Astrocyte (in vitro differentiated cells and primary cell): ENCODE data around the gene SH3BP5. TPM values are rescaled to one million over a fixed set of nuclear protein-coding genes. Genes with fewer than 3 reads are reported as not detected.

Source experiments
- DNase-seq: peaks from one replicate; pipeline ENCODE4 v3.0.0-alpha.2; 2010; ENCODE audit warnings: low read depth
- FAIRE-seq: peaks from 2 replicates; lab custom pipeline; 2011; peaks lifted over from hg19 to GRCh38; lab: Jason Lieb, UNC
- H2AFZ ChIP-seq: 2 replicates; pipeline ENCODE4 v1.6.0; 2012; ENCODE audit warnings: low read depth, low read length, inconsistent platforms
- H3K27ac ChIP-seq: 2 replicates; pipeline ENCODE4 v1.5.1; 2011; ENCODE audit warnings: low read depth, low read length, inconsistent platforms
- H3K27me3 ChIP-seq: 2 replicates; pipeline ENCODE4 v1.6.0; 2011; ENCODE audit warnings: low read length, inconsistent platforms; ENCODE audit not compliant: insufficient read depth
- H3K36me3 ChIP-seq: 2 replicates; pipeline ENCODE4 v1.5.1; 2011; ENCODE audit warnings: low read length, inconsistent platforms; ENCODE audit not compliant: insufficient read depth
- H3K4me1 ChIP-seq: 2 replicates; pipeline ENCODE4 v1.5.1; 2011; ENCODE audit warnings: low read length, inconsistent platforms; ENCODE audit not compliant: insufficient read depth
- H3K4me2 ChIP-seq: 2 replicates; pipeline ENCODE4 v1.6.0; 2012; ENCODE audit warnings: low read length, inconsistent platforms
- H3K4me3 ChIP-seq: 2 replicates; pipeline ENCODE4 v1.5.1; 2011; ENCODE audit warnings: low read depth, mild to moderate bottlenecking, low read length, inconsistent platforms; ENCODE audit not compliant: insufficient read depth
- H3K79me2 ChIP-seq: 2 replicates; pipeline ENCODE4 v1.6.0; 2012; ENCODE audit warnings: mild to moderate bottlenecking, low read length, inconsistent platforms; ENCODE audit not compliant: insufficient read depth
- H3K9ac ChIP-seq: 2 replicates; pipeline ENCODE4 v1.6.0; 2012; ENCODE audit warnings: mild to moderate bottlenecking, low read length, inconsistent platforms
- H3K9me3 ChIP-seq: 2 replicates; pipeline ENCODE4 v1.5.1; 2012; ENCODE audit warnings: low read depth, mild to moderate bottlenecking, low read length, inconsistent platforms; ENCODE audit not compliant: insufficient read depth
- H4K20me1 ChIP-seq: 2 replicates; pipeline ENCODE4 v1.6.0; 2012; ENCODE audit warnings: low read length, inconsistent platforms; ENCODE audit not compliant: insufficient read depth
- H3K27ac Mint-ChIP-seq: one replicate; pipeline ENCODE4 v1.8.0; 2021; ENCODE audit warnings: mild to moderate bottlenecking, mixed read lengths; ENCODE audit not compliant: unreplicated experiment
- H3K27me3 Mint-ChIP-seq: one replicate; pipeline ENCODE4 v1.8.0; 2021; ENCODE audit warnings: low read depth, mixed read lengths; ENCODE audit not compliant: unreplicated experiment
- H3K36me3 Mint-ChIP-seq: one replicate; pipeline ENCODE4 v1.8.0; 2021; ENCODE audit warnings: low read depth, mixed read lengths; ENCODE audit not compliant: unreplicated experiment
- H3K4me1 Mint-ChIP-seq: one replicate; pipeline ENCODE4 v1.8.0; 2021; ENCODE audit warnings: low read depth, mixed read lengths; ENCODE audit not compliant: unreplicated experiment
- H3K4me3 Mint-ChIP-seq: one replicate; pipeline ENCODE4 v1.8.0; 2021; ENCODE audit warnings: mild to moderate bottlenecking, moderate library complexity, mixed read lengths; ENCODE audit not compliant: unreplicated experiment
- H3K9me3 Mint-ChIP-seq: one replicate; pipeline ENCODE4 v1.8.0; 2021; ENCODE audit warnings: mild to moderate bottlenecking, mixed read lengths; ENCODE audit not compliant: unreplicated experiment
- CTCF ChIP-seq: IDR thresholded peaks from 2 replicates; pipeline ENCODE4 v1.5.1; 2011; ENCODE audit warnings: low read depth, mild to moderate bottlenecking, inconsistent platforms, low read length, moderate library complexity; ENCODE audit not compliant: insufficient read depth
- EZH2 ChIP-seq: IDR thresholded peaks from 2 replicates; pipeline ENCODE4 v1.6.1; 2012; ENCODE audit warnings: mild to moderate bottlenecking, low read length, inconsistent platforms; ENCODE audit not compliant: insufficient read depth
- total RNA-seq: library from RNA; stranded (reverse); gene quantifications from 2 replicates; pipeline ENCODE4 v1.2.1, GENCODE V29; 2021

The SH3BP5 gene
- total RNA-seq, 1 donor from 2014 or later = 25.2 TPM

GRCh38 chr3:15347737-15348110 is 15.3 kb upstream of the SH3BP5 start:
- no peaks in the 10 kb centered on the region for H3K9me3 ChIP-seq
- peaks cover 17% of the 10 kb centered on the region for H3K27me3 ChIP-seq
- no peak overlapping the region for H3K27ac Mint-ChIP-seq
- FAIRE-seq (no peak), DNase-seq (no peak)
- no peaks in the 10 kb centered on the region for H4K20me1 ChIP-seq
- no peaks in the 10 kb centered on the region for H3K36me3 ChIP-seq
- no peaks in the 10 kb centered on the region for H3K9me3 Mint-ChIP-seq
- H3K4me1 ChIP-seq = no peaks in the 10 kb centered on the region
- peaks cover 2% of the 10 kb centered on the region for H3K27me3 Mint-ChIP-seq
- H3K4me1 Mint-ChIP-seq = no peaks in the 10 kb centered on the region
- no peak overlapping the region for H3K4me3 Mint-ChIP-seq
- H3K36me3 Mint-ChIP-seq = no peaks in the 10 kb centered on the region
- no peak overlapping the region for H3K27ac ChIP-seq
- H3K4me2 ChIP-seq = no peak overlapping the region
- no peak for TF ChIP-seq CTCF
- TF ChIP-seq EZH2 = no peak
- no peaks in the 10 kb centered on the region for H3K79me2 ChIP-seq
- no peak overlapping the region for H3K4me3 ChIP-seq
- H2AFZ ChIP-seq = no peak overlapping the region
- H3K9ac ChIP-seq = no peak overlapping the region

- no peak overlapping the region for H3K27ac ChIP-seq
- H3K27me3 Mint-ChIP-seq = peaks cover 2% of the 10 kb centered on the region
- FAIRE-seq (no peak), DNase-seq (no peak)
- no peak overlapping the region for H3K27ac Mint-ChIP-seq
- H3K36me3 Mint-ChIP-seq = no peaks in the 10 kb centered on the region
- no peak overlapping the region for H3K4me2 ChIP-seq
- H3K4me1 Mint-ChIP-seq = no peaks in the 10 kb centered on the region
- H3K9me3 ChIP-seq = no peaks in the 10 kb centered on the region
- H3K4me3 ChIP-seq = no peak overlapping the region
- no peaks in the 10 kb centered on the region for H3K79me2 ChIP-seq
- H3K36me3 ChIP-seq = no peaks in the 10 kb centered on the region
- TF ChIP-seq CTCF = no peak
- TF ChIP-seq EZH2 = no peak
- no peaks in the 10 kb centered on the region for H4K20me1 ChIP-seq
- no peaks in the 10 kb centered on the region for H3K4me1 ChIP-seq
- peaks cover 18% of the 10 kb centered on the region for H3K27me3 ChIP-seq
- H3K9ac ChIP-seq = no peak overlapping the region
- H2AFZ ChIP-seq = no peak overlapping the region
- no peak overlapping the region for H3K4me3 Mint-ChIP-seq
- no peaks in the 10 kb centered on the region for H3K9me3 Mint-ChIP-seq
Measured at GRCh38 chr3:15347063-15347736, 14.8 kb upstream of the SH3BP5 start.

GRCh38 chr3:15346516-15346915 is 14.1 kb upstream of the SH3BP5 start:
- Mint-ChIP-seq H3K27ac (no peak overlapping the region), H3K4me1 (no peaks in the 10 kb centered on the region), H3K27me3 (peaks cover 2% of the 10 kb centered on the region), H3K9me3 (no peaks in the 10 kb centered on the region), H3K4me3 (no peak overlapping the region), H3K36me3 (no peaks in the 10 kb centered on the region)
- Histone ChIP-seq H3K9ac (no peak overlapping the region), H3K4me1 (no peaks in the 10 kb centered on the region), H3K36me3 (no peaks in the 10 kb centered on the region), H3K4me3 (no peak overlapping the region), H3K27ac (no peak overlapping the region), H4K20me1 (no peaks in the 10 kb centered on the region), H3K27me3 (peaks cover 18% of the 10 kb centered on the region), H3K79me2 (no peaks in the 10 kb centered on the region), H3K4me2 (no peak overlapping the region), H2AFZ (no peak overlapping the region), H3K9me3 (no peaks in the 10 kb centered on the region)
- TF ChIP-seq EZH2 (no peak), CTCF (no peak)
- FAIRE-seq (no peak), DNase-seq (no peak)
